ENCODE results near the gene FAM186B.

FAM186B gene

GRCh38 chr12:49583366-49584094 is 21.9 kb downstream of the FAM186B start:
- in situ Hi-C loops (cut with HindIII; ENCODE audit: low sequenced_read_pairs) = no loop called here
- no peak for TF ChIP-seq CTCF (IDR thresholded peaks at IDR 0.05; ENCODE audit: low read depth, low read length)
- no peak overlapping the region for H3K4me3 ChIP-seq (ENCODE audit: low read depth, low read length)
- no peak for DNase-seq (ENCODE audit: low read depth, low spot score)

GRCh38 chr12:49582850-49583249 is 22.6 kb downstream of the FAM186B start:
- no peak for DNase-seq (ENCODE audit: low read depth, low spot score)
- in situ Hi-C loops (cut with HindIII; ENCODE audit: low sequenced_read_pairs) = no loop called here
- no peak overlapping the region for H3K4me3 ChIP-seq (ENCODE audit: low read depth, low read length)
- TF ChIP-seq CTCF (IDR thresholded peaks at IDR 0.05; ENCODE audit: low read depth, low read length) = no peak

DNA sequence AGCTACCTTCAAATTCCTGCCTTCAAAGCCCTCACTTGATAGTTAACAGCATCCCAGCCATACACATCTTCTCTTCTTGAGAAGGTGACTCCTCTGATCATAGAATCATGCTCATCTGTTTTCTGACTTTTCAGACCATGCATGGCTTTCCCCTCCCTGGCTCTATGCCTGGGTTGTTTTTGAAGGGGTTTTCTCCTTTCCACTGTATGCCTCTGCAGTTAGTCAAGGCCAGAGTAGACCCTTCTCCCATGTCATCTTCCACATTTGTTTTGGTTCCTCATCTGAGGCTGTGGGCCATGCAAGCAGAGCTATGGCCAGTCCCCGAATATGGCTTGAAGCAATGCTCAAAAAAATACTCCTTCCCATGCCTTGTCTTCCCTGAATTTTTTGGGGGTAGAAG is 23.2 kb downstream of the FAM186B start:
- TF ChIP-seq CTCF (IDR thresholded peaks at IDR 0.05; ENCODE audit: low read depth, low read length) = no peak
- DNase-seq (ENCODE audit: low read depth, low spot score) = no peak
- in situ Hi-C loops (cut with HindIII; ENCODE audit: low sequenced_read_pairs) = no loop called here
- no peak overlapping the region for H3K4me3 ChIP-seq (ENCODE audit: low read depth, low read length)

GRCh38 chr12:49580572-49581535 is 24.6 kb downstream of the FAM186B start:
- in situ Hi-C loops (cut with HindIII; ENCODE audit: low sequenced_read_pairs) = no loop called here
- no peak overlapping the region for H3K4me3 ChIP-seq (ENCODE audit: low read depth, low read length)
- TF ChIP-seq CTCF (IDR thresholded peaks at IDR 0.05; ENCODE audit: low read depth, low read length) = peak; percentile 93

DNA sequence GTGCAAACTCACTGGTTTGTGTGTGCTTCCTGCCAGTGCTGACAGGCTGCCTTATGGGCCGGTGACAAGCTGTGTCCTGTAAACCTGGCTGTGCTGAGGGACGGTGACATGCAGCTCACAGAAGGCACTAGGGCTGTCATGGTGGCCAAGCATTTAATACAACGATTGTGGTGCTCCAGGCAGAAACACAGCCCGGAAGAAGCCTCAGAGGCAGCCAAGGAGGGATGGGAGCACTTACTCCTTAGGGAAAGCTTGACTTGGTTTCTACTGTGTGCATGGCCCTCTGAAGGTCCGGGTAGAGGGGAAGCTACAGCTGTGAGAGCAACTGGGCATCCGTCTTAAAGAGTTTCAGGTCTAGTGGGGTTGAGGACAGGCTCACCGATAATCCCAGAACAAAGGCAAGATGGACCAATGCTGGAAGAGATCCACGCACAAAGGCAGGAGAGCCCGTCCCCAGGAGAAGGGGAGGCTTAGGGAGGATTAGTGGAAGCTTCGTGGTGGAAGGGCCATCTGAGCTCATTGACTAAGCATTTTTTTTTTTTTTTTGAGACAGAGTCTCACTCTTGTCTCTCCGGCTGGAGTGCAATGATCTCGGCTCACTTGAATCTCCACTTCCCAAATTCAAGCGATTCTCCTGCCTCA is 26.8 kb downstream of the FAM186B start:
- no peak for DNase-seq (ENCODE audit: low read depth, low spot score)
- no peak overlapping the region for H3K4me3 ChIP-seq (ENCODE audit: low read depth, low read length)
- in situ Hi-C loops (cut with HindIII; ENCODE audit: low sequenced_read_pairs) = no loop called here
- no peak for TF ChIP-seq CTCF (IDR thresholded peaks at IDR 0.05; ENCODE audit: low read depth, low read length)

More at GRCh38 chr12:49580572-49581535, 24.6 kb downstream of the FAM186B start:
- peak; percentile 66 for DNase-seq (ENCODE audit: low read depth, low spot score)

DNA sequence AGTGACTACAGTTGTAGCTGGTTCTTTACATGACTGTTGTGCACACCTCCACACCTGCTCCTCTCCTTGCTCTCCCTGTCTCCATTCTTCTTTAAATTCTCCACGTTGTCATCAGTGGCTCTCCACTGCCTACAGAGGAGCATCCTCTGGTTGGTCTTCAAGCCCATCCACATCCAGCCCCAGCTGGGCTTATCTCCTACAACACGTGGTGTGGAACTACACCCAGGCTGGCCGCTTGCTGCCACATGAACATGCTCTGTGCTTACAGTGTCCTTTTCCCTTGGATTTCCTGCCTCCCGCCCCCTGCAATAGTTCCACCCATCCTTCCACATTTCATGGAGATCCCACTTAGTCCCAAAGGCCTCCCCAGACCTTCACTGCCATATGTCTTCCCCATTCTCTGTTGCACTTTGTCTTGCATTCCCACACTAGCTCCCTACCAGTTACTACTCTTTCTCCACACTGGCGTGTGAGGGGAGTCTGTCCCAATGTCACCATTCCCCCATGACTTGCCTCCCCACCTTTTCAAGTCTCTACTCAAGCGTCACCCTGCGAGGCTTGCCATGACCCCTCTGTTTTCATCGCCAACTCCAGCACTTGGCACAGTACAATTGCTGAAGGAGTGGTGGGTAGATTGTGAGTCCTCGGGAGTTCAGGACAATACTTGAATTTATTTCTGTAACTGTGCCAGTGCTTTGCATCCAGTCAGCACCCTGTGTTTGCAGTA is 27.7 kb downstream of the FAM186B start:
- no peak for TF ChIP-seq CTCF (IDR thresholded peaks at IDR 0.05; ENCODE audit: low read depth, low read length)
- in situ Hi-C loops (cut with HindIII; ENCODE audit: low sequenced_read_pairs) = no loop called here
- H3K4me3 ChIP-seq (ENCODE audit: low read depth, low read length) = no peak overlapping the region
- no peak for DNase-seq (ENCODE audit: low read depth, low spot score)
